Peyer's patch (tissue), 4 donors: Measurements from ENCODE around the gene TMEM131. TPM values are rescaled to one million over a fixed set of nuclear protein-coding genes. Genes with fewer than 3 reads are reported as not detected.
"Not testable (repeated sequence)": the region's sequence is repeated elsewhere in the genome, so short reads cannot be mapped to it uniquely, and the experiment has no call there.

ENCODE experiments used
- DNase-seq, 3 donors: peaks; one replicate each; pipeline ENCODE4 v3.0.0-alpha.2; 2017 to 2019
- H3K27ac ChIP-seq, 4 donors: fragments of 200-600 bp; sonication (generic); one replicate each; pipeline ENCODE4 v1.5.1; 2016 to 2019
- H3K27me3 ChIP-seq, 2 donors: fragments of 200-600 bp; sonication (generic); one replicate each; pipeline ENCODE4 v1.5.1; 2019
- H3K36me3 ChIP-seq, 3 donors: fragments of 200-600 bp; sonication (generic); one replicate each; pipeline ENCODE4 v1.5.1; 2016 to 2019
- H3K4me1 ChIP-seq, 4 donors: fragments of 200-600 bp; sonication (generic); one replicate each; pipeline ENCODE4 v1.5.1; 2016 to 2019
- H3K4me3 ChIP-seq, 4 donors: fragments of 200-600 bp; sonication (generic); 1 replicate in 3 of 4; 2 replicates in 1 of 4; pipeline ENCODE4 v1.5.1; 2016 to 2019; ENCODE audit warnings: mild to moderate bottlenecking in 1 of 4
- H3K9me3 ChIP-seq, 4 donors: fragments of 200-600 bp; sonication (generic); one replicate each; pipeline ENCODE4 v1.5.1; 2016 to 2019; ENCODE audit warnings: mild to moderate bottlenecking in 1 of 4
- CTCF ChIP-seq, 6 experiments: fragments of 450-650 bp in 4 of 6; fragments of 200-600 bp in 2 of 6; sonication (generic) in 1 of 6; IDR thresholded peaks; one replicate each; pipeline ENCODE4 v1.5.1; 2017 to 2019; ENCODE audit warnings: antibody characterized with exemption in 6 of 6, mild to moderate bottlenecking in 3 of 6, moderate library complexity in 1 of 6
- POLR2A ChIP-seq, 2 donors: fragments of 450-650 bp; IDR thresholded peaks; one replicate each; pipeline ENCODE4 v1.5.1; 2017; ENCODE audit warnings: antibody characterized with exemption in 2 of 2, mild to moderate bottlenecking in 2 of 2, moderate library complexity in 2 of 2
- total RNA-seq, 4 donors: library from RNA; depleted of rRNA; stranded (reverse); fragments of >200 nt; gene quantifications; one replicate each; pipeline ENCODE4 v1.1.0, GENCODE V29; 2016

Gene TMEM131
- 10 to 100 TPM; 64.6 to 86.3 (median 74.5) TPM for total RNA-seq

GRCh38 chr2:97995734-97996624 lies at the start of gene TMEM131:
Gene TMEM131, minus strand, starts transcription at chr2:97995948. Its CDS starts 286 bp downstream, at chr2:97995662.
- Histone ChIP-seq H3K9me3 (no peaks in the 10 kb centered on the region), H3K36me3 (no peaks in the 10 kb centered on the region), H3K27me3 (no peaks in the 10 kb centered on the region), H3K27ac (peak within 1 kb of the TSS; percentile 94 to 99 (median 96)), H3K4me1 (peaks cover 0 to 19% (median 2%) of the 10 kb centered on the region in 4 donors), H3K4me3 (peak within 1 kb of the TSS; percentile 79 to 98 (median 94))
- TF ChIP-seq POLR2A (IDR thresholded peaks at IDR 0.05): peak; percentile 57 to 85
- TF ChIP-seq CTCF (IDR thresholded peaks at IDR 0.05): peak in 1 of 6 experiments; percentile 3
- peak; percentile 89 to 97 (median 97) for DNase-seq

- H3K4me1 ChIP-seq, H3K36me3 ChIP-seq, H3K27ac ChIP-seq, H3K4me3 ChIP-seq, H3K27me3 ChIP-seq, DNase-seq, H3K9me3 ChIP-seq: not testable (repeated sequence)
Measured at GRCh38 chr2:98044730-98045129, 49.0 kb upstream of the TMEM131 start.

GRCh38 chr2:98043101-98043500 lies 47.4 kb upstream of the TMEM131 start:
- Histone ChIP-seq H3K36me3 (no peaks in the 10 kb centered on the region), H3K27me3 (no peaks in the 10 kb centered on the region), H3K27ac (no peak overlapping the region), H3K9me3 (peaks cover 0 to 5% (median 0%) of the 10 kb centered on the region in 4 donors), H3K4me1 (peaks cover 0 to 25% (median 3%) of the 10 kb centered on the region in 4 donors), H3K4me3 (no peak overlapping the region)
- TF ChIP-seq CTCF (IDR thresholded peaks at IDR 0.05) (no peak), POLR2A (IDR thresholded peaks at IDR 0.05) (no peak)
- no peak for DNase-seq

- TF ChIP-seq POLR2A (IDR thresholded peaks at IDR 0.05) (no peak), CTCF (IDR thresholded peaks at IDR 0.05) (no peak)
- Histone ChIP-seq H3K27ac (peak overlapping the region in 1 of 4 donors; percentile 54), H3K4me1 (peaks cover 0 to 44% (median 3%) of the 10 kb centered on the region in 4 donors), H3K4me3 (no peak overlapping the region), H3K36me3 (no peaks in the 10 kb centered on the region), H3K9me3 (peaks cover 0 to 5% (median 0%) of the 10 kb centered on the region in 4 donors), H3K27me3 (no peaks in the 10 kb centered on the region)
- DNase-seq: no peak
Measured at GRCh38 chr2:98040331-98040939, 44.7 kb upstream of the TMEM131 start.

GRCh38 chr2:98039085-98039756 lies 43.5 kb upstream of the TMEM131 start:
- no peak for TF ChIP-seq POLR2A (IDR thresholded peaks at IDR 0.05)
- TF ChIP-seq CTCF (IDR thresholded peaks at IDR 0.05): no peak
- no peak overlapping the region for H3K4me3 ChIP-seq
- H3K27me3 ChIP-seq: no peaks in the 10 kb centered on the region
- H3K9me3 ChIP-seq: peaks cover 0 to 2% (median 0%) of the 10 kb centered on the region in 4 donors
- peaks cover 0 to 44% (median 3%) of the 10 kb centered on the region in 4 donors for H3K4me1 ChIP-seq
- no peaks in the 10 kb centered on the region for H3K36me3 ChIP-seq
- H3K27ac ChIP-seq: peak overlapping the region in 2 of 4 donors; percentile 33 to 54
- DNase-seq: peak; percentile 38 to 82 (median 75)
